GM12878 (cell line): Measurements from ENCODE around the gene CYTIP. TPM values are rescaled to one million over a fixed set of nuclear protein-coding genes. Genes with fewer than 3 reads are reported as not detected.

ENCODE experiments used
- ATAC-seq: fragments of 200-7000 bp; cut with Tn5 transposase; 3 replicates; pipeline ENCODE4 v1.9.1; 2020; ENCODE audit warnings: mild to moderate bottlenecking, moderate library complexity
- BruUV-seq: library from RNA; stranded (reverse); fragments of 400-500 nt; replicated peaks from 2 replicates; lab custom pipeline; 2021; lab: Mats Ljungman, UMichigan
- CTCF ChIA-PET: fragments of 300-600 bp; sonication (Branson Sonifier 250); formaldehyde crosslinking; extraction: SDS; loops from one replicate; lab custom pipeline; 2021; ENCODE audit warnings: inconsistent platforms; lab: Yijun Ruan, JAX
- POLR2A ChIA-PET: fragments of 350-600 bp; formaldehyde crosslinking; extraction: SDS; loops from one replicate; lab custom pipeline; 2021; ENCODE audit warnings: inconsistent platforms; lab: Charles Lee
- RAD21 ChIA-PET: fragments of 300-600 bp; sonication (Branson Sonifier 250); formaldehyde crosslinking; loops from one replicate; lab custom pipeline; 2023; ENCODE audit warnings: antibody characterized with exemption; ENCODE audit not compliant: unreplicated experiment; lab: Charles Lee
- SMC1A ChIA-PET: fragments of 300-600 bp; sonication (Branson Sonifier 250); formaldehyde crosslinking; loops from one replicate; lab custom pipeline; 2023; ENCODE audit not compliant: unreplicated experiment, uncharacterized antibody; lab: Charles Lee
- DNase-seq: peaks from one replicate; pipeline ENCODE4 v3.0.0-alpha.2; 2011; ENCODE audit warnings: low read depth, low spot score
- FAIRE-seq: peaks from 3 replicates; lab custom pipeline; 2011; peaks lifted over from hg19 to GRCh38; lab: Jason Lieb, UNC
- H2AFZ ChIP-seq: 2 replicates; pipeline ENCODE4 v1.6.0; 2011; ENCODE audit warnings: low read depth, low read length, control low read depth; ENCODE audit not compliant: control insufficient read depth
- H3K27ac ChIP-seq: 2 replicates; pipeline ENCODE4 v1.5.1; 2011; ENCODE audit warnings: control low read depth; ENCODE audit not compliant: control insufficient read depth, insufficient read depth
- H3K27me3 ChIP-seq, 2 experiments: replicated peaks in 1 of 2; 2 replicates each; pipeline versions ENCODE4 v1.6.0 to v1.6.1; 2011; ENCODE audit warnings: low read length in 1 of 2; ENCODE audit not compliant: control insufficient read depth in 2 of 2, insufficient read depth in 2 of 2
- H3K36me3 ChIP-seq, 2 experiments: 2 replicates each; pipeline ENCODE4 v1.5.1; 2011; ENCODE audit warnings: low read length in 1 of 2; ENCODE audit not compliant: control insufficient read depth in 2 of 2, insufficient read depth in 2 of 2
- H3K4me1 ChIP-seq: 2 replicates; pipeline ENCODE4 v1.6.1; 2011; ENCODE audit warnings: mild to moderate bottlenecking, low read length, moderate library complexity, mixed read lengths; ENCODE audit not compliant: control insufficient read depth, insufficient read depth
- H3K4me2 ChIP-seq: 2 replicates; pipeline ENCODE4 v1.6.0; 2011; ENCODE audit warnings: control low read depth; ENCODE audit not compliant: control insufficient read depth, insufficient read depth
- H3K4me3 ChIP-seq: fragments of 200-600 bp; sonication (generic); 2 replicates; pipeline ENCODE4 v1.5.1; 2016
- H3K79me2 ChIP-seq: 2 replicates; pipeline ENCODE4 v1.6.0; 2011; ENCODE audit warnings: low read length; ENCODE audit not compliant: control insufficient read depth, insufficient read depth
- H3K9ac ChIP-seq: 2 replicates; pipeline ENCODE4 v1.8.0; 2011; ENCODE audit warnings: low read length, control low read depth, mixed read lengths; ENCODE audit not compliant: control insufficient read depth, insufficient read depth
- H3K9me3 ChIP-seq: replicated peaks from 3 replicates; pipeline ENCODE4 v1.5.1; 2011; ENCODE audit warnings: mild to moderate bottlenecking, low read length; ENCODE audit not compliant: control insufficient read depth, insufficient read depth
- H4K20me1 ChIP-seq: 2 replicates; pipeline ENCODE4 v1.6.0; 2011; ENCODE audit not compliant: control insufficient read depth, insufficient read depth
- IRF3 ChIP-seq: fragments of 450-650 bp; IDR thresholded peaks from 2 replicates; pipeline ENCODE4 v1.6.1; 2014; ENCODE audit warnings: mild to moderate bottlenecking
- ZBTB11 ChIP-seq: fragments of 450-650 bp; formaldehyde crosslinking; IDR thresholded peaks from 2 replicates; pipeline ENCODE4 v1.5.0; 2022; ENCODE audit warnings: mild to moderate bottlenecking, missing genetic modification characterization
- WGBS: methylation state at CpG from one replicate; pipeline ENCODE4 v1.1.6; 2016; ENCODE audit warnings: low lambda C conversion rate; ENCODE audit not compliant: insufficient replicate concordance, insufficient coverage; ENCODE audit errors: missing lambda C conversion rate; 5-methylcytosine and 5-hydroxymethylcytosine counted together
- in situ Hi-C: fragments of 300-500 bp; cut with MboI; formaldehyde crosslinking; loops from 9 replicates; pipeline ENCODE4 v1.14.3; 2018; ENCODE audit warnings: mixed read lengths
- intact Hi-C: fragments of 100-400 bp; cut with micrococcal nuclease; formaldehyde crosslinking; loops from one replicate; pipeline ENCODE4 v1.14.2; 2022; ENCODE audit not compliant: unreplicated experiment
- polyA plus RNA-seq, 11 experiments: library from polyadenylated mRNA; depleted of rRNA in 4 of 11; unstranded in 6 of 11; stranded (reverse) in 5 of 11; fragments of >200 nt; fragmentation: Nextera tagmentation in 4 of 11; fragmentation: Illumina TruSeq in 1 of 11; extraction: Ambion mirVana in 4 of 11; extraction: Trizol in 1 of 11; gene quantifications; 1 replicate in 1 of 11; 2 replicates in 10 of 11; pipeline versions ENCODE4 v1.2.1 to v1.2.3, GENCODE V29; 2011 to 2016; ENCODE audit warnings: inconsistent platforms in 2 of 11, missing spikeins in 2 of 11, low read depth in 1 of 11
- total RNA-seq, 4 experiments: library from RNA; depleted of rRNA in 3 of 4; stranded (reverse); fragments of >200 nt in 3 of 4; fragmentation: Illumina TruSeq in 1 of 4; extraction: Trizol in 1 of 4; gene quantifications; 2 replicates each; pipeline versions ENCODE4 v1.2.1 to v1.2.3, GENCODE V29; 2013 to 2021

The CYTIP gene
- total and polyA plus RNA-seq, 10 of the 15 experiments (the other 5 are each of a cell fraction or from before 2014, with no cell fraction given), result 55.1 to 178 (median 73.4) TPM

- H3K27ac ChIP-seq, result no peak overlapping the region
- no peak overlapping the region for H3K4me2 ChIP-seq
- no peaks in the 10 kb centered on the region for H3K36me3 ChIP-seq
- no peaks in the 10 kb centered on the region for H4K20me1 ChIP-seq
- DNase-seq (no peak), FAIRE-seq (no peak), ATAC-seq (no peak)
- intact Hi-C loops (no loop called here), in situ Hi-C loops (no loop called here)
- H3K27me3 ChIP-seq, result no peaks in the 10 kb centered on the region
- H3K4me3 ChIP-seq, result no peak overlapping the region
- peak; percentile 5; the same call in 1 of the 2 replicates for TF ChIP-seq ZBTB11
- TF ChIP-seq IRF3, result no peak
- H2AFZ ChIP-seq, result no peak overlapping the region
- POLR2A ChIA-PET, result interaction anchor here (1.2 to 2.0 kb wide), 3 partner anchors 8 to 22 kb away, joined by 3 to 5 read pairs (median 3); no protein-coding TSS in a partner anchor
- H3K9me3 ChIP-seq, result no peaks in the 10 kb centered on the region
- H3K9ac ChIP-seq, result no peak overlapping the region
- RAD21 ChIA-PET, result interaction anchor here (1.0 to 4.9 kb wide), 3 partner anchors 31 to 142 kb away, joined by 3 to 22 read pairs (median 3); no protein-coding TSS in a partner anchor
- CTCF ChIA-PET, result interaction anchor here (1.0 to 7.6 kb wide), 11 partner anchors 9 to 158 kb away, joined by 3 to 44 read pairs (median 6); partner anchors contain the start of gene ERMN
- SMC1A ChIA-PET, result interaction anchor here (0.7 to 8.7 kb wide), 17 partner anchors 8 to 158 kb away, joined by 3 to 64 read pairs (median 5); partner anchors contain the start of gene CYTIP
- no TSS peak for BruUV-seq
- whole genome bisulfite sequencing, result 78% methylated on average over 3 of the region's 3 CpGs
- H3K4me1 ChIP-seq, result no peaks in the 10 kb centered on the region
- H3K79me2 ChIP-seq, result no peaks in the 10 kb centered on the region
Observed at GRCh38 chr2:157460384-157460837, 16.5 kb upstream of the CYTIP start.
